ENCODE results near the gene MMP17.

MMP17 gene

DNA sequence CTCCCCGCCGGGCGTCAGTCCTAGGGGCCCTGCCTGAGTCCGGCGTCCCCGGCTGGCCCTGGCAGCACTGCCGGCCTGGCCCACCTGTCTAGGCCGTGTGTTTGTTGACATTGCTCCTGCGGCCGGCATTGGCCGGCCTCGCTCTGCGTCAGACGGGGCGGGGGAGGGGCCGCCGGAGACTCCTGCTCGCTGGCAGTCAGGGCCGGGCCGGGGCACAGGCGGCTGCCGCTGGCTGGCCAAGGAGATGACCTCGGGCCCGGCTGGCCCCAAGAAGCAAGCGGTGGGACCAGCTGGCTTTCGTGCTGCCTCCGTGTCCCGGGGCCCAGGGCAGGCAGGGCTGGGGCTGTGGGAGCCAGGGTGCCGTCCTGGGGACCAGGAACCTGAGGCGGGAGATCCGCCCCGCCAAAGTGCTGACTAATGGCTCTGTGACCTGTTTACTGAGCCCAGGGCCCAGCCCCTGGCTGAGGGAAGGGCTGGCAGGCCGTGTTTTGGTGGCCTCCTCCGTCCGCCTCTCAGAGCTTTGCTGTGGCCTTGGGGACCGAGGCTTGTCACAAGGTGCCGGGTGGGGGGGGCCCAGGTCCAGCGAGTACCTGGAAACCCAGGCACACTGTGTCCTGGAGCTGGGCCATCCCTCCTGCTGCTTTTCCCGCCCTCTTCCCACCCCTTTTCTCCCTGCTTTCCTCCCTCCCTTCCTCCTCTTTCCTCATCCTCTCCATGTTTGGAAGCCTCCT, 68.1 kb downstream of the MMP17 start:
- peak; percentile 80 for DNase-seq

- no peak for DNase-seq
These were observed 68.6 kb downstream of the MMP17 start for GRCh38 chr12:131896811-131897270.

DNA sequence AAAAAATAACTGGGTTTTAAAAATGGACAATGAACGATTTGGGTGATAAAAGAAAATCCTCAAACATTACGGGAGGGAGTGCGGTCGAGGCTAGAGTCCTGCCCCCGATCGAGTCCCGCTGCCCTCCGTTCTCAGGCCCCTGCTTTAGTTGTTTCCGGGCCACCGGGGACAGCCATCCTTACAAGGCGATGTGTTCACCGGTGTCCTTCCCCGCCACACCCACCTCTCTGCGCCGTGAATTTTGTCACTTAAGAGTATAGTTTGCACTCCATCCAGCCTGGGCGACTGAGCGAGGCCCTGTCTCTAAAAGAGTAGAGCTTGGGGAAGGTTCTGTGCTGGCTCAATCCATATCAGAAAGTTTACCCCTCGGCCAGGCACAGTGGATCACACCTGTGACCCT, 69.1 kb downstream of the MMP17 start:
- no peak for DNase-seq

DNA sequence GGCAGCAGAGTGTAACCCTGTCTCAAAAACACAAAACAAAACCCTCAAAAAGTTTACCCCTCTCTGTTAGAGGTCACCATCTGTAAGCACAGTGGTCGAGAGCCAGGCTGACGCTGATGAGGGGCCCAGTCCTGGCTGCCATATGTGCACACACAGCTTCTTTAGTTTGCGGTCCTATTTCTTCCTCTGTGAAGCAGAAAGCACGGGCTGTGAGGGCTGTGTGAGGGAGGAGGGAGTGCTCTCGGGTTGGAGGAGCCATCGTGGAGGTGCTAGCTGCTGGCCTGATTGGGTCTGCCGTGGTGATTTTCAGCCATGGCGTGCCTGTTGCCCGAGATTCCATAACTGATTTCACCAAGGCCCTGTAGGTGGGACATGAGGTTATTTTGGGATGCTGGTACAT, 69.7 kb downstream of the MMP17 start:
- no peak for DNase-seq

GRCh38 chr12:131900397-131900796, 72.2 kb downstream of the MMP17 start:
- no peak for DNase-seq

Measured in fibroblast of skin of right quadriceps (primary cell).